Esophagus muscularis mucosa (tissue), 4 donors: ENCODE measurements around the gene TBX3. TPM values are rescaled to one million over a fixed set of nuclear protein-coding genes. Genes with fewer than 3 reads are reported as not detected.

ENCODE experiments used
- DNase-seq: peaks from one replicate; pipeline ENCODE4 v3.0.0-alpha.2; 2017; ENCODE audit errors: extremely low spot score
- H3K27ac ChIP-seq, 4 donors: fragments of 200-600 bp; sonication (generic); replicated peaks in 1 of 4; 1 replicate in 3 of 4; 2 replicates in 1 of 4; pipeline ENCODE4 v1.5.1; 2016 to 2019; ENCODE audit warnings: mild to moderate bottlenecking in 1 of 4
- H3K27me3 ChIP-seq, 4 donors: fragments of 200-600 bp; sonication (generic); one replicate each; pipeline versions ENCODE4 v1.5.1 to v1.6.0; 2016 to 2019
- H3K36me3 ChIP-seq, 4 donors: fragments of 200-600 bp; sonication (generic); one replicate each; pipeline ENCODE4 v1.5.1; 2016 to 2019
- H3K4me1 ChIP-seq, 4 donors: fragments of 200-600 bp; sonication (generic); one replicate each; pipeline ENCODE4 v1.5.1; 2016 to 2019
- H3K4me3 ChIP-seq, 4 donors: fragments of 200-600 bp; sonication (generic); 1 replicate in 2 of 4; 2 replicates in 2 of 4; pipeline ENCODE4 v1.5.1; 2016 to 2019; ENCODE audit warnings: mild to moderate bottlenecking in 4 of 4, moderate library complexity in 1 of 4
- H3K9me3 ChIP-seq, 4 donors: fragments of 200-600 bp; sonication (generic); 1 replicate in 3 of 4; 2 replicates in 1 of 4; pipeline ENCODE4 v1.5.1; 2016 to 2019
- EP300 ChIP-seq: sonication (generic); formaldehyde crosslinking; IDR thresholded peaks from one replicate; pipeline ENCODE4 v1.6.1; 2017; ENCODE audit warnings: antibody characterized with exemption
- POLR2A ChIP-seq: fragments of 450-650 bp; IDR thresholded peaks from one replicate; pipeline ENCODE4 v1.6.1; 2017; ENCODE audit warnings: antibody characterized with exemption, moderate library complexity, mild to moderate bottlenecking, low read depth
- POLR2AphosphoS5 ChIP-seq, 2 donors: sonication (generic); formaldehyde crosslinking; IDR thresholded peaks; one replicate each; pipeline ENCODE4 v1.6.1; 2017; ENCODE audit warnings: antibody characterized with exemption in 2 of 2
- WGBS: methylation state at CpG from one replicate; pipeline ENCODE4 v1.1.5; 2018; 5-methylcytosine and 5-hydroxymethylcytosine counted together
- intact Hi-C: fragments of 100-400 bp; cut with DNase I; formaldehyde crosslinking; loops from one replicate; pipeline ENCODE4 v1.15.1; 2023
- total RNA-seq, 4 donors: library from RNA; depleted of rRNA; stranded (reverse); fragments of >200 nt; gene quantifications; one replicate each; pipeline versions ENCODE4 v1.1.0 to v1.2.1, GENCODE V29; 2016
- TF ChIP-seq, protein P1 (sequence below), 3 experiments: fragments of 200-600 bp in 2 of 3; fragments of 450-650 bp in 1 of 3; sonication (generic) in 2 of 3; IDR thresholded peaks; one replicate each; pipeline ENCODE4 v1.5.1; 2017 to 2019; ENCODE audit warnings: antibody characterized with exemption in 3 of 3, mild to moderate bottlenecking in 2 of 3, moderate library complexity in 1 of 3

Gene TBX3
- total RNA-seq, 4 donors from 2014 or later: 5.3 to 10.4 (median 8.6) TPM

GRCh38 chr12:114672817-114673168 is 11.2 kb downstream of the TBX3 start:
- WGBS: 72% methylated on average over 4 of the region's 4 CpGs
- peak overlapping the region in 2 of 4 donors; percentile 13 to 55 for H3K27ac ChIP-seq
- H3K36me3 ChIP-seq: peaks cover 9 to 62% (median 38%) of the 10 kb centered on the region in 4 donors
- no peak for DNase-seq
- intact Hi-C loops: no loop called here
- peaks cover 0 to 36% (median 2%) of the 10 kb centered on the region in 4 donors for H3K27me3 ChIP-seq
- no peak overlapping the region for H3K4me3 ChIP-seq
- TF ChIP-seq, protein P1, sequence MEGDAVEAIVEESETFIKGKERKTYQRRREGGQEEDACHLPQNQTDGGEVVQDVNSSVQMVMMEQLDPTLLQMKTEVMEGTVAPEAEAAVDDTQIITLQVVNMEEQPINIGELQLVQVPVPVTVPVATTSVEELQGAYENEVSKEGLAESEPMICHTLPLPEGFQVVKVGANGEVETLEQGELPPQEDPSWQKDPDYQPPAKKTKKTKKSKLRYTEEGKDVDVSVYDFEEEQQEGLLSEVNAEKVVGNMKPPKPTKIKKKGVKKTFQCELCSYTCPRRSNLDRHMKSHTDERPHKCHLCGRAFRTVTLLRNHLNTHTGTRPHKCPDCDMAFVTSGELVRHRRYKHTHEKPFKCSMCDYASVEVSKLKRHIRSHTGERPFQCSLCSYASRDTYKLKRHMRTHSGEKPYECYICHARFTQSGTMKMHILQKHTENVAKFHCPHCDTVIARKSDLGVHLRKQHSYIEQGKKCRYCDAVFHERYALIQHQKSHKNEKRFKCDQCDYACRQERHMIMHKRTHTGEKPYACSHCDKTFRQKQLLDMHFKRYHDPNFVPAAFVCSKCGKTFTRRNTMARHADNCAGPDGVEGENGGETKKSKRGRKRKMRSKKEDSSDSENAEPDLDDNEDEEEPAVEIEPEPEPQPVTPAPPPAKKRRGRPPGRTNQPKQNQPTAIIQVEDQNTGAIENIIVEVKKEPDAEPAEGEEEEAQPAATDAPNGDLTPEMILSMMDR (IDR thresholded peaks at IDR 0.05): no peak
- TF ChIP-seq EP300 (no peak), POLR2A (no peak), POLR2AphosphoS5 (IDR thresholded peaks at IDR 0.05) (no peak)
- no peaks in the 10 kb centered on the region for H3K9me3 ChIP-seq
- H3K4me1 ChIP-seq: peaks cover 0 to 34% (median 17%) of the 10 kb centered on the region in 4 donors

- no peak for TF ChIP-seq POLR2A
- no peak for TF ChIP-seq POLR2AphosphoS5 (IDR thresholded peaks at IDR 0.05)
- TF ChIP-seq EP300: no peak
- TF ChIP-seq, protein P1 (IDR thresholded peaks at IDR 0.05): no peak
- intact Hi-C loops: no loop called here
- peaks cover 0 to 47% (median 11%) of the 10 kb centered on the region in 4 donors for H3K27me3 ChIP-seq
- H3K36me3 ChIP-seq: peaks cover 9 to 54% (median 35%) of the 10 kb centered on the region in 4 donors
- peak overlapping the region; percentile 15 to 58 (median 52) for H3K27ac ChIP-seq
- H3K9me3 ChIP-seq: no peaks in the 10 kb centered on the region
- WGBS: 70% methylated on average over 41 of the region's 61 CpGs
- no peak for DNase-seq
- peaks cover 0 to 40% (median 20%) of the 10 kb centered on the region in 4 donors for H3K4me1 ChIP-seq
- peak overlapping the region; percentile 25 to 31 (median 28) for H3K4me3 ChIP-seq
Observed at GRCh38 chr12:114671443-114672411, 12.2 kb downstream of the TBX3 start.

- H3K4me3 ChIP-seq: no peak overlapping the region
- H3K27me3 ChIP-seq: peaks cover 0 to 54% (median 17%) of the 10 kb centered on the region in 4 donors
- peaks cover 0 to 40% (median 20%) of the 10 kb centered on the region in 4 donors for H3K4me1 ChIP-seq
- intact Hi-C loops: no loop called here
- H3K36me3 ChIP-seq: peaks cover 9 to 48% (median 32%) of the 10 kb centered on the region in 4 donors
- no peak overlapping the region for H3K27ac ChIP-seq
- no peak for DNase-seq
- WGBS: 71% methylated on average over 4 of the region's 4 CpGs
- H3K9me3 ChIP-seq: no peaks in the 10 kb centered on the region
- TF ChIP-seq, protein P1 (IDR thresholded peaks at IDR 0.05): no peak
- no peak for TF ChIP-seq EP300
- no peak for TF ChIP-seq POLR2AphosphoS5 (IDR thresholded peaks at IDR 0.05)
- no peak for TF ChIP-seq POLR2A
Observed at GRCh38 chr12:114671066-114671442, 12.9 kb downstream of the TBX3 start.

DNA sequence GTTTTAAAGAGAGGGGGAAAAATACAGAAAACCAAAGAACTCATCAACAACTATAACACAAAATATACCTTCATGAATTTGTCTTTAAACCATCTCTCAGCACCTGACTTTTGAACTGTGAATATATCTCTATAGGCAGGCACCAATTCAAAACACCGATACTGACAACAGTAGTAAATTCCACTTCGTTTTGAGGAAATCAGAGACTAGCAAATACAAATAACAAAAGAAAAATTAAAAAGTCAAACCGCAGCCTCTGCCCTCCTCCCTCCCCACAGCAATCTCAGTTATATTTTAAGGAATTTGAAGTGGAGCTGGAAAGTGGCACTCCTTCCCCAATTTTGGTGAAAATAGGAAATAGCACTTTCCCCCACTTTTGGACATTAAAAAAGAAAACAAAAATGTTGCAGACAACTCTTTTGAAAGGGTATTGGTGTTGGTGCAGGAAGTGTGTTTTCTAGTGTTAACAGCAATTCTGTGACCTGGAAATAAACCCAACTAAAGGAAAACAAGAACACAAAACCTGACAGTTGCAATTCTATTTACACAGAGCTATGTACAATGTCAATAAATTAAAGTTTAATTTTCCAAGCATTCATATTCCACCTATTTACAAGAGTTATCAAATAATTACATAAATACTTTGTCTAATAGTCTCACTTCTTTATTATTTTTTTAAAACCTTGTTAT is 13.5 kb downstream of the TBX3 start:
- Histone ChIP-seq H3K4me1 (peaks cover 0 to 45% (median 22%) of the 10 kb centered on the region in 4 donors), H3K36me3 (peaks cover 9 to 41% (median 26%) of the 10 kb centered on the region in 4 donors), H3K27me3 (peaks cover 0 to 60% (median 20%) of the 10 kb centered on the region in 4 donors), H3K27ac (peak overlapping the region in 1 of 4 donors; percentile 35), H3K9me3 (no peaks in the 10 kb centered on the region), H3K4me3 (no peak overlapping the region)
- intact Hi-C loops: no loop called here
- no peak for DNase-seq
- 65% methylated on average over 3 of the region's 3 CpGs for WGBS
- no peak for TF ChIP-seq POLR2A
- TF ChIP-seq EP300: no peak
- TF ChIP-seq, protein P1 (IDR thresholded peaks at IDR 0.05): no peak
- TF ChIP-seq POLR2AphosphoS5 (IDR thresholded peaks at IDR 0.05): no peak
